Loucy (cell line): ENCODE measurements around the gene WIPI1.

Experiments
- EZH2phosphoT487 ChIP-seq: fragments of 200-600 bp; IDR thresholded peaks from 2 replicates; pipeline ENCODE4 v1.6.1; 2018; ENCODE audit warnings: antibody characterized with exemption, mild to moderate bottlenecking, moderate library complexity, borderline replicate concordance
- TF ChIP-seq, protein P1 (sequence below): fragments of 200-600 bp; sonication (generic); conservative IDR thresholded peaks from 2 replicates; pipeline ENCODE4 v1.5.1; 2014; ENCODE audit warnings: mild to moderate bottlenecking, antibody characterized with exemption, low read length

- TF ChIP-seq, protein P1, sequence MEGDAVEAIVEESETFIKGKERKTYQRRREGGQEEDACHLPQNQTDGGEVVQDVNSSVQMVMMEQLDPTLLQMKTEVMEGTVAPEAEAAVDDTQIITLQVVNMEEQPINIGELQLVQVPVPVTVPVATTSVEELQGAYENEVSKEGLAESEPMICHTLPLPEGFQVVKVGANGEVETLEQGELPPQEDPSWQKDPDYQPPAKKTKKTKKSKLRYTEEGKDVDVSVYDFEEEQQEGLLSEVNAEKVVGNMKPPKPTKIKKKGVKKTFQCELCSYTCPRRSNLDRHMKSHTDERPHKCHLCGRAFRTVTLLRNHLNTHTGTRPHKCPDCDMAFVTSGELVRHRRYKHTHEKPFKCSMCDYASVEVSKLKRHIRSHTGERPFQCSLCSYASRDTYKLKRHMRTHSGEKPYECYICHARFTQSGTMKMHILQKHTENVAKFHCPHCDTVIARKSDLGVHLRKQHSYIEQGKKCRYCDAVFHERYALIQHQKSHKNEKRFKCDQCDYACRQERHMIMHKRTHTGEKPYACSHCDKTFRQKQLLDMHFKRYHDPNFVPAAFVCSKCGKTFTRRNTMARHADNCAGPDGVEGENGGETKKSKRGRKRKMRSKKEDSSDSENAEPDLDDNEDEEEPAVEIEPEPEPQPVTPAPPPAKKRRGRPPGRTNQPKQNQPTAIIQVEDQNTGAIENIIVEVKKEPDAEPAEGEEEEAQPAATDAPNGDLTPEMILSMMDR, result no peak
- no peak for TF ChIP-seq EZH2phosphoT487
Observed at GRCh38 chr17:68470961-68471360, 13.7 kb upstream of the WIPI1 start.
